HTERT RPE-1 (cell line): ENCODE results near the gene TUBD1.

Source experiments
- in situ Hi-C: fragments of 300-500 bp; cut with MboI; formaldehyde crosslinking; loops from 4 replicates; pipeline ENCODE4 v1.14.3; 2020; ENCODE audit warnings: low sequenced_read_pairs

Gene TUBD1

DNA sequence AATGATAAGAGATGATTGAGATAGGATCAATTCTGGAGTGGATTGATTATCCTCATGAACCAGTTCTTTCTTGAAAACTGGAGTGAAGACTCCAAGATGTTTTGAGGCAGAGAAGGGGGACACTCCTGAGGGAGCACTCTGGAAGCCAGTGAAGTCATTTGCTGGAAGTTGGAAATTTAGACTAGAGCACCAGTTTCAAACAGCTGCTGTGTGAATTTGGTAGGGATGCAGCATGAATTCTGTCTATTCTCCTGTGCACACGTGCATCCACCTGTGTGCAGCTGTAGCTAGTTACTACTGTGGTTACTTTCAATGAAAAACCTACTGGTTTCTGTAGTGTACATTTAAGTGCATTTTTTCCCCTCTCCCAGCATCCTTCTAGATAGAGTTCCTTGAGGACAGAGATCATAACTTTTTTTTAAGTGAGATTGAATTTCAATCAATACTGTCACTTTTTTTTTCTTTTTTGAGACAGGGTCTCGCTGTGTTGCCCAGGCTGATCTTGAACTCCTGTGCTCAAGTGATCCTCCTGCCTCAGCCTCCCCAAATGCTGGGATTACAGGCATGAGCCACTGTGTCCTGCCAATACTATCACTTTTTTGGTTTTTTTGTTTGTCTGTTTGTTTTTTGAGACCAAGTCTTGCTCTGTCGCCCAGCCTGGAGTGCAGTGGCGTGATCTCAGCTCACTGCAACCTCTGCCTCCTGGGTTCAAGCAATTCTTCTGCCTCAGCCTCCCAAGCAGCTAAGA, 65.9 kb downstream of the TUBD1 start:
- in situ Hi-C loops: no loop called here

DNA sequence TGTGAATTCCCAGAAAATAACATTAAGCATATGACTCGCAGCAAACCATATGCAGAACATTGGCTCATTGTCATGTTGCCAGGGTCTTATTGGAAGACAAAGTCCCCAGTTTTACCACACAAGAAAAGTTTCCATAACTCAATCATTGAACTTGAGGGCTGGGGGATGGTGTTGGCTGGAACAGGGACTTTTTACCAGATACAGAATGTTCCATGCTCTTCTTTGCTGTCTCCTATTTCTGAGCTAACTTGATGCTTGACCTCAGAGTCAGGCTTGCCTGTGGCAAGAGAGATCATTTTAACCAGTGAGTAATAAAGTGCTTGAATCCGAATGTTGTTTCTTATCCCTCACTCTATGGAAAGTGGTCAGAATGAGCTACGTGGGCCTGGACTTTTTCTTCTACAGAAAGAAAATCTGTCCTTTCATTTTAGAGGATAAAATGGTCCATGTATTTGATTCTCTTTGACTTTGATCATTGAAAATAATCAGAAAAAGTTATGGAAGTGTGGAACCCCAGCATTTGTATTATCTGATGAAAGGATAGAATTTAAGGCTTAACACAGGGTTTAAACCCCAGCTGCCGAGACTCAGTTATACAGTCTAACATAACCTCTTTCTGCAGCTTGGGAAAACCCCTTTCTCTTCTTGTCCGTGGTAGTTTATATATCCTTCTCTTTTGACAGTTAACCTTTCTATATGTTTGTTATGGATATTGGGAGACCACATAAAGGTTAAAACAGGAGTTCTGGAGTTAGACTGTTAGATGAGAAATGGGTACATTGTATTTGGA, 67.0 kb downstream of the TUBD1 start:
- in situ Hi-C loops: no loop called here

DNA sequence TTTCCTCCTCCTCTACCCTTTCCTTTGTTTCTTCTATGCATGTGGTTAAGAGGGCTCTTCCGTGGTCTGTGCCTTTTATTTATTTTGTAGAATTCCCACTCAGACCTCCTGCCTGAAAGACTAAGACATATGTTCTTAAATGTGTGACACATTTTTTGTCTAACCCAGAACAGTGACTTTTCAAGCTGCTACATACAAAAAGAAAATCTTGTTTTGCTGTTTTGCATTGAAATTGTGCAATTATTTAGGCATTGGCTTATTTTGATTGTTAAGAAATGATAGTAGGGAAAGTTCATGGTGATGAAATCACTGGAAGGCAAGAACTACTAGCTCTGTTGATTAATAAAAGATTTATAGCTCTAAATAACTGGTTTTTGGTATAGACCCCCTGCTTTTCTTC, 76.8 kb downstream of the TUBD1 start:
- in situ Hi-C loops: no loop called here

DNA sequence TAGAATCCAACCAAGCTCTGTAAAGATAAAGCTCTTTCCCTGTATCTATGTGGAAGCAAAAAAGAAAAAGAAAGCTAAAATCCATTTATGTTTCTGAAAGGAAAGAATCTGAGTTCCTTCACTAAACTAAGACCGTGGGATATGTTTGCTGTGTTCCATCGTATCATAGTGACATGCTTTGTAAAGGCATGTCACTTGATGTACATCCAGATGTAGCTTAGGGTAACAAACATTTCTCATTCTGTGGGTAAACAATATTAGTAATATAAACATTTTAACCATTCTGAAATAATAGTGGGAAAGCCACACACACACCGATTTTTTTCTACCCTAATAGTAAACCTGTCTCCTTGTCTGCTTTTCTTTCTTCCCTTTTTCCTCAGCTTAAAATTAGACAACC, 78.1 kb downstream of the TUBD1 start:
- in situ Hi-C loops: no loop called here

DNA sequence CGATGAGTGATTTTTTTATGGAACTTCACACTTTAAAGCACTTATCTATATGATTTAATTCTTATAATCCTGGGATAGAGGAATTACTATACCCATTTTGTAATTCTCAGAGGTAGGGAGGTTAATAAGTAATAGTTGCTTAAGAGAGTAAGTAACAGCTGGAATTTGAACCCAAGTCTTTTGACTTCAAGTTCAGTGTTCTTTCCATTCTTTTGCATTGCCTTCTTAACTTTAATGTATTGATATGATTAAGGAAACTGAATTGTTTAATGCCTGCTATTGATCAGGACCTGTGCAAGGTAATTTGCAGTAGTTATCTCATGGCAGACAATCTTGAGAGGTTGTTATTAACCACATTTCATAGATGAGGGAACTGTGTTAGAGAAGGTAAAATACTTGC, 78.5 kb downstream of the TUBD1 start:
- in situ Hi-C loops: no loop called here

DNA sequence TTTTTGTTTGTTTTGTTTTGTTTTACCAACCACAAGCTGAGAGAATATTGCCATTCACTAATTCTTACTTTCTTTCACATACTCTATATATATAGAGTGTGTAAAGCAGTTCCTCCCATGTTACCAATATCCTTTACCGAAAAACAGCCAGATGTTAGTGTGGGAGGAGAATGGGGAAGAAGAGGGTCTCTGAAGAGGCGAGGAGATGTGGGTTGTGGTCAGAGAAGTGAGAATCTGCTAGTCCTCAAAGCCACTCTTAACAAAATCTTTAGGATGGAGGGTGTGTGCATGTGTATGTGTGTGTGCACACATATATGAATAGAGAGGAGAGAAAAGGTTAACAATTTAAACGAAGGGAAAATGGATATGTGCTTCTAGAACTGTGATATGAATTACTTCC, 80.6 kb downstream of the TUBD1 start:
- in situ Hi-C loops: no loop called here

DNA sequence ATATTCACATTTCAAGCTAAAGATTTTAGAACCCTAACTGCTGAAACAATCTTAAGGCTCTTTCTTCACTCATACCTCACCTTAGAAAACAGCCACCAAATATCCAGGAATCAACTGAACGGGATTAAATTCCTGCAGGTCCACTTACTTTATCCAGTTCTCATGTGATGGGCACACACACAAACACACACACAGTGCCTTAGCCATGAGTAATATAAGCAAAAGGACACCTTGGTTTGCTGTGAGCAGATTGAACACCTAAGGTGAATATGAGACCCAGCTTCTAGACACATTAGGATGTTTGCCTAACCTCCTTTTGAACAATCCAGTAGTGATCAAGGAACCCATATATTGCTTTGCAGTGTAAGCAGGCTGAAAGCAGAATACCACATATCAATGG, 81.5 kb downstream of the TUBD1 start:
- in situ Hi-C loops: no loop called here

DNA sequence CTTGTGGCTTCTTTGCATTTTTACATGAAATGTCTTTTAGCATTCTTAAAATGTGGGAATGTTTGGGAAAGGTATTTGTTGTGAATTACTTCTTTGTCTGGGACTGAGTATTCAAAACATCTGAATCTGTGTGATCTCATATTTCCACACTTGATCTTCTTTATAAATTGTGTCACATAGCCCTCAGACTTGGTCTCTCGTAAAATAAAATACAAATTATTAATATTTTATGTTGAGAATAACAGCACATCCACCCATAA, 81.9 kb downstream of the TUBD1 start:
- in situ Hi-C loops: no loop called here
